CD8-positive, alpha-beta memory T cell (primary cell): ENCODE measurements around the gene DPCD. TPM values are rescaled to one million over a fixed set of nuclear protein-coding genes. Genes with fewer than 3 reads are reported as not detected.

Experiments used
- CTCF ChIA-PET: fragments of 350-600 bp; sonication (Branson Sonifier 250); formaldehyde crosslinking; loops from one replicate; lab custom pipeline; 2021; ENCODE audit warnings: antibody characterized with exemption; lab: Charles Lee
- POLR2A ChIA-PET: fragments of 350-600 bp; sonication (Branson Sonifier 250); formaldehyde crosslinking; loops from one replicate; lab custom pipeline; 2021; ENCODE audit warnings: antibody characterized with exemption; lab: Charles Lee
- DNase-seq, 5 donors: peaks; one replicate each; pipeline versions ENCODE4 v3.0.0 to v3.0.0-alpha.2; 2020 to 2022; ENCODE audit warnings: mixed read lengths in 1 of 5
- H3K27ac ChIP-seq: one replicate; pipeline ENCODE4 v1.7.0; 2013; ENCODE audit warnings: low read depth, mild to moderate bottlenecking, low read length, moderate library complexity
- H3K27me3 ChIP-seq: 2 replicates; pipeline ENCODE4 v1.7.0; 2013; ENCODE audit warnings: low read length, mild to moderate bottlenecking; ENCODE audit not compliant: insufficient read depth, poor library complexity, severe bottlenecking
- H3K36me3 ChIP-seq: 2 replicates; pipeline ENCODE4 v1.7.0; 2013; ENCODE audit warnings: mild to moderate bottlenecking, low read length, moderate library complexity; ENCODE audit not compliant: insufficient read depth
- H3K4me1 ChIP-seq: 2 replicates; pipeline ENCODE4 v1.7.0; 2013; ENCODE audit warnings: mild to moderate bottlenecking, low read length, moderate library complexity; ENCODE audit not compliant: insufficient read depth
- H3K4me3 ChIP-seq: 2 replicates; pipeline ENCODE4 v1.7.0; 2013; ENCODE audit warnings: mild to moderate bottlenecking, low read length
- H3K9me3 ChIP-seq: 2 replicates; pipeline ENCODE4 v1.7.0; 2013; ENCODE audit warnings: mild to moderate bottlenecking, low read length
- H3K27ac Mint-ChIP-seq, 8 donors: one replicate each; pipeline ENCODE4 v1.8.0; 2020 to 2021; ENCODE audit warnings: mixed read lengths in 8 of 8, mild to moderate bottlenecking in 6 of 8, inconsistent platforms in 3 of 8, moderate library complexity in 3 of 8
- H3K27me3 Mint-ChIP-seq, 2 donors: one replicate each; pipeline ENCODE4 v1.8.0; 2020 to 2021; ENCODE audit warnings: mixed read lengths in 2 of 2, mild to moderate bottlenecking in 1 of 2, moderate library complexity in 1 of 2
- H3K36me3 Mint-ChIP-seq, 3 donors: one replicate each; pipeline ENCODE4 v1.8.0; 2020 to 2021; ENCODE audit warnings: mixed read lengths in 3 of 3, inconsistent platforms in 1 of 3, mild to moderate bottlenecking in 1 of 3
- H3K4me1 Mint-ChIP-seq, 3 donors: one replicate each; pipeline ENCODE4 v1.8.0; 2020 to 2021; ENCODE audit warnings: mixed read lengths in 3 of 3, inconsistent platforms in 1 of 3, mild to moderate bottlenecking in 1 of 3
- H3K4me3 Mint-ChIP-seq, 7 donors: one replicate each; pipeline ENCODE4 v1.8.0; 2020 to 2021; ENCODE audit warnings: mixed read lengths in 7 of 7, mild to moderate bottlenecking in 6 of 7, moderate library complexity in 4 of 7, inconsistent platforms in 2 of 7
- H3K9me3 Mint-ChIP-seq, 5 donors: one replicate each; pipeline ENCODE4 v1.8.0; 2020 to 2022; ENCODE audit warnings: mixed read lengths in 5 of 5, mild to moderate bottlenecking in 3 of 5, moderate library complexity in 2 of 5, inconsistent platforms in 1 of 5
- polyA plus RNA-seq: library from polyadenylated mRNA; unstranded; fragments of 300-500 nt; fragmentation: Illumina TruSeq; gene quantifications from one replicate; pipeline ENCODE4 v1.2.3, GENCODE V29; 2021
- total RNA-seq, 2 experiments: library from RNA; stranded (reverse); gene quantifications; one replicate each; pipeline ENCODE4 v1.2.3, GENCODE V29; 2021

The DPCD gene
- total and polyA plus RNA-seq, 3 experiments from 2014 or later = 0.75 to 22.6 (median 21.0) TPM

DNA sequence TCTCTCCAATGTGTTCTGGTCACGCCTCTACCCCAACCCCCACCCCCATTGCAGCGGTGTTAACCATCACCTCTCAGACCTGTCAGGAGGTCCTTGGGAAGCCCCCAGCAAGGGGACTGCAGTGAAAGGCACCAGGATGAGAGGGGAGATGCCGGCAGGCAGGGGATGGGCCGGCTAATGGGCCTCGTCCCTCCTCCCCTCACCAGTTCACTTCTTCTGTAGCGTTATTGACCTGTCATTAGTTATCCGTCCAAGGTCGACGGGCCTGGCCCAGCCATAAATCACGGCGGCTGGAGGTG is 18.8 kb upstream of the DPCD start:
- no peaks in the 10 kb centered on the region for H3K9me3 ChIP-seq
- Mint-ChIP-seq H3K4me1 (peaks cover 11 to 21% (median 15%) of the 10 kb centered on the region in 3 donors), H3K9me3 (no peaks in the 10 kb centered on the region), H3K36me3 (no peaks in the 10 kb centered on the region), H3K4me3 (peak overlapping the region; percentile 38 to 80 (median 68)), H3K27me3 (peaks cover 36 to 47% of the 10 kb centered on the region in 2 donors), H3K27ac (no peak overlapping the region)
- no peaks in the 10 kb centered on the region for H3K36me3 ChIP-seq
- POLR2A ChIA-PET = interaction anchor here (0.5 kb wide), 1 partner anchor 356 kb away, joined by 3 read pairs; no protein-coding TSS in a partner anchor
- H3K4me1 ChIP-seq = peaks cover 14% of the 10 kb centered on the region
- no peak for DNase-seq
- H3K27me3 ChIP-seq = peaks cover 36% of the 10 kb centered on the region
- H3K4me3 ChIP-seq = no peak overlapping the region
- no peak overlapping the region for H3K27ac ChIP-seq
- CTCF ChIA-PET = interaction anchor here (0.6 to 3.6 kb wide), 15 partner anchors 9 to 408 kb away, joined by 3 to 60 read pairs (median 4); partner anchors contain the start of genes DPCD and POLL

DNA sequence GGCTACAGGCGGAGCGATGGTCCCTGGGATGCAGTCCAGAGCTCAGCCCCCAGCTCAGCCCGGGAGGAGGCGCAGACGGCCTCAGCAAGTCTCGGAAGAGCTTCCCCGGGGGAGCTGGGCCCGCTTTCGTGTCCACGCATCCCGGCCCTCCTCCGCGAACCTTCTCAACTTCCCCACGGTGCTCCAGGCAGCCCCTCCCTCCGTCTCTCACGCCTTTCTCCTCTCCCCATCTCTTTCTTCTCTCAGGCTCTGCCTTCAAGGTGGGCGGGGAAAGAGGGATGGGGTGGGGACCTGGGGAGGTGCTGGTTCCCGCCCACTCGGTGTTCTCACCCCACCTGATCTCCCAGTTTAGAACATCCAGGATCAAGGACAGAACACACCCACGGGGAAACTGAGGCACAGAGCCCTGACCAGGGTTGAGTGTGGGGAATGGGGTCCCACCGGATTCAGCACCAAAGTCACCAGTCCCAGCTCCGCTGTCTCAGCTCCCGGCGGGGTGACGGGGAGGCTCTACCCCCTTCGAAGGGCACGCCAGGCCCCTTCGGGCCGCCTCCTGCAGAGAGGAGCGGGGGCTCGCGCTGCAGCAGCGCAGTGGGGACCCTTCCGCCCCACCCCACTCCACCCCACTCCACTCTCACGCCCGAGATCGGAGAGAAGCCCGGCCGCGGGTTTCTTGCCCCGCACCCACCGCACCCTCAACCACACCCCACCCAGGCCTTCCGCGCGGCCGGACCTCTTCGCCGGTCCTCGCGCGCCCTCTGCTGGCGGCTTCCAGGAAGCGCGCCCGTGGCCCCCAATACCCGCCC is 18.3 kb upstream of the DPCD start:
- H3K9me3 Mint-ChIP-seq = no peaks in the 10 kb centered on the region
- peaks cover 11 to 21% (median 15%) of the 10 kb centered on the region in 3 donors for H3K4me1 Mint-ChIP-seq
- no peaks in the 10 kb centered on the region for H3K36me3 ChIP-seq
- peaks cover 14% of the 10 kb centered on the region for H3K4me1 ChIP-seq
- peaks cover 36% of the 10 kb centered on the region for H3K27me3 ChIP-seq
- H3K27me3 Mint-ChIP-seq = peaks cover 33 to 44% of the 10 kb centered on the region in 2 donors
- POLR2A ChIA-PET = interaction anchor here (0.5 kb wide), 1 partner anchor 356 kb away, joined by 3 read pairs; no protein-coding TSS in a partner anchor
- no peaks in the 10 kb centered on the region for H3K9me3 ChIP-seq
- peak overlapping the region; percentile 75 for H3K4me3 ChIP-seq
- H3K27ac ChIP-seq = no peak overlapping the region
- peak; percentile 73 to 85 (median 78) for DNase-seq
- peak overlapping the region; percentile 50 to 89 (median 77) for H3K4me3 Mint-ChIP-seq
- no peaks in the 10 kb centered on the region for H3K36me3 Mint-ChIP-seq
- CTCF ChIA-PET = interaction anchor here (0.6 to 3.6 kb wide), 17 partner anchors 10 to 357 kb away, joined by 3 to 60 read pairs (median 4); partner anchors contain the start of genes DPCD and POLL
- H3K27ac Mint-ChIP-seq = no peak overlapping the region

DNA sequence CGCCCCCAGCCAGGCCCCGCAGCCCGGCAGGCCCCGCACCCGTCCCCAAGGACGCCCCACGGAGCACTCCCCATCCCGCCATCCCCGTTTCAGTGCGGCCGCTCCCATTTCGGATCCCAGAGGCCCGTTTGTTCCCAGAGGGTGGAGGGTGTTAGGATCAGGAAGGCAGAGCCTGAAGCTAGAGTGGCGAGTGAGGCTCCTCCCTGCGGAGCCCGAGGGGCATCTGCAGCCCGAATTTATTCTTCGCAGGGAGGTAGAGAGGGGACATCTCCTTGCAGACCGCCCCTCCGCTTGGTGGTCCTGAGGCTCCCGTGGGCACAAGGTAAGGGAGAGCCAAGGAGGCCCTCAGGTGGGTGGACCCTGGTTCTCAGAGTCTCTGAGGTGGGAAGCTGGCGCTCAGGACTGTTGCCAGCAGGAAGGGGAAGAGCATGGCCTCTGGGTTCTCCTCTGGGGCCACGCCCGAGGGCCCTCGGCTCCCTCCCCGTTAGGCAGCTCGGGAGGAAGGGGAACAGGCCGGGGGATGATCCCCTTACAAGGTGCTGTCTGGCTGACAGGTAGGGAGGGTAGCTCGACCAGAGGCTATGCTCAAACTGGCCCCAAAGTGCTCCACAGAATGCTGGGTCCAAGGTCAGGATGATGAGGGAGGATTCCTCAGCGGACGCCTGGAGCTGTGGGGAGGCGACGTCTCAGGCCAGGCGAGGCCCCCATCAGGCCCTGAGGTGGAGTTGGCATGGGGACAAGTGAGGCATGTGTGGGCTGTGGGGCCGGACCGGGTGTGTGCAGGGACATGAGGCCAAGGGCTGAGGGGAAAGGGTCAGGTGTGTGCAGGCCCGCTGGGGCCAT is 17.5 kb upstream of the DPCD start:
- Histone ChIP-seq H3K36me3 (no peaks in the 10 kb centered on the region), H3K4me3 (no peak overlapping the region), H3K27ac (no peak overlapping the region), H3K9me3 (no peaks in the 10 kb centered on the region), H3K27me3 (peaks cover 33% of the 10 kb centered on the region), H3K4me1 (peaks cover 14% of the 10 kb centered on the region)
- H3K27ac Mint-ChIP-seq = peak overlapping the region in 2 of 8 donors; percentile 54 to 89
- no peaks in the 10 kb centered on the region for H3K36me3 Mint-ChIP-seq
- no peaks in the 10 kb centered on the region for H3K9me3 Mint-ChIP-seq
- H3K4me1 Mint-ChIP-seq = peaks cover 11 to 21% (median 15%) of the 10 kb centered on the region in 3 donors
- H3K4me3 Mint-ChIP-seq = peak overlapping the region in 6 of 7 donors; percentile 46 to 89 (median 73)
- POLR2A ChIA-PET = no interaction called here
- CTCF ChIA-PET = interaction anchor here (0.6 to 3.6 kb wide), 18 partner anchors 11 to 409 kb away, joined by 3 to 60 read pairs (median 4); partner anchors contain the start of genes DPCD and POLL
- peaks cover 26 to 37% of the 10 kb centered on the region in 2 donors for H3K27me3 Mint-ChIP-seq
- DNase-seq = no peak

DNA sequence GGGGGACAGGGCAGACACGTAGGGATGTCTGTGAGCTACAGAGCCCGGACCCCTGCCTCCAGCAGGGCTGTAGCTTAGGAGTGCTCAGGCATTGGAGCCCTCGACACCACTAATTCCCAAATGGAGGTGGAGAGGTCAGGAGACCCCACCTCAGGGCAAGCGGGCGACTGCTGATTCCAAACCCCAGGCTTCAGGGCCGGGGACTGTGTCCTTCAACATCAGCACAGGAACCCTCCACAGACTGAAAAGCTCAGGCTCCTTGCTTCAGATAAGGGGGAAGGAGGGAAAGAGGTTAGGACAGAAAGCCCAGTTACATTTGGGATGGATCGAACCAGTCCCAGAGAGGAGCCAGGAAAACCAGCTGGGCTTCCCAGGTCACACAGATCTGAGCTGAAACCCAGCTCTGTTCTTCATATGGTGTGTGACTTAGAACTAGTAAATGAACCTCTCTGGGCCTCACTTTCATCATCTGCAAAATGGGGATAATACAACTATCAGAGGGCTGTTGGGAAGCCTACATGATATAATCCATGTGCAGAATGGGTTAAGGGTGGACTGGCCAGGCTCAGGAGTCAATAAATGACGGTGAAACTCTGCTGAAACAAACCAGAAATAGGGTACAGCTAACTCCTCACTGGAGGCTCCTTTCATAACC is 16.7 kb upstream of the DPCD start:
- H3K9me3 ChIP-seq = no peaks in the 10 kb centered on the region
- Mint-ChIP-seq H3K27ac (peak overlapping the region in 2 of 8 donors; percentile 54 to 89), H3K36me3 (peaks cover 0 to 2% (median 0%) of the 10 kb centered on the region in 3 donors), H3K4me1 (peaks cover 9 to 18% (median 15%) of the 10 kb centered on the region in 3 donors), H3K4me3 (peak overlapping the region in 3 of 7 donors; percentile 19 to 62 (median 28)), H3K27me3 (peaks cover 21 to 31% of the 10 kb centered on the region in 2 donors), H3K9me3 (no peaks in the 10 kb centered on the region)
- no peak overlapping the region for H3K27ac ChIP-seq
- H3K27me3 ChIP-seq = peaks cover 33% of the 10 kb centered on the region
- ChIA-PET CTCF (interaction anchor here (0.8 to 3.6 kb wide), 14 partner anchors 10 to 410 kb away, joined by 3 to 60 read pairs (median 4); partner anchors contain the start of genes DPCD and POLL), POLR2A (interaction anchor here (0.6 kb wide), 1 partner anchor 72 kb away, joined by 3 read pairs; no protein-coding TSS in a partner anchor)
- no peaks in the 10 kb centered on the region for H3K36me3 ChIP-seq
- peaks cover 14% of the 10 kb centered on the region for H3K4me1 ChIP-seq
- H3K4me3 ChIP-seq = no peak overlapping the region
- DNase-seq = no peak

DNA sequence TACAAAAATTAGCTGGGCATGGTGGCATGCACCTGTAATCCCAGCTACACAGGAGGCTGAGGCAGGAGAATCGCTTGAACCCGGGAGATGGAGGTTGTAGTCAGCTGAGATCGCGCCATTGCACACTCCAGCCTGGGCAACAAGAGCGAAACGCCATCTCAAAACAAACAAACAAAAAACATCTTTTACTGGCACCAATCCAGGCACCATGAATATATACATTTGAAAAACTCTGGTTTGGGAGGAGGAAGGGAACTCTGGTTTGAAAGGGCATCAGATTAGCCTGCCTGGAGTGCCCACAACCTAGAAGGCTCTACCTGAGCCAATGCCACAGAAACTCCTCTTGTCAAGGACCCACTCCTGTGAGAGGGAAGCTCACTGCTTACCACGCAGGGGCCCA is 16.0 kb upstream of the DPCD start:
- CTCF ChIA-PET = interaction anchor here (2.0 to 3.6 kb wide), 3 partner anchors 15 to 359 kb away, joined by 5 to 60 read pairs (median 22); partner anchors contain the start of genes DPCD and POLL

DNA sequence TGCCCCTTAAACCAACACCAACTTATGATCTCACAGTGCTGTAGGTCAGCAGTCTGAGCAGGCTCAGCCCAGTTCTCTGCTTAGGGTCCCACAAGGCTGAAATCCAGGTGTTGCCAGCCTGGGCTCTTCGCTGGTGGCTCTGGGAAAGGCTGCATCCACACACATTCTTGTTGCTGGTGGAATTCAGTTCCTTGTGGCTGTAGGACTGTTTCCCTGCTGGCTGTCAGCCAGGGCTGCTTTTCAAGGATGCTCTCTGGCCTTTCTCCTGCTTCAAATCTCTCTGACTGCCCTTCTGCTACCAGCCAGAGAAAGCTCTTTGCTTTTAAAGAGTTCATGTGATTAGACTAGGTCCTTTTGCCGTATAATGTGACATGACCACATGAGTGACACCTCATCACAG is 15.3 kb upstream of the DPCD start:
- peaks cover 22% of the 10 kb centered on the region for H3K27me3 ChIP-seq
- no peak overlapping the region for H3K4me3 Mint-ChIP-seq
- POLR2A ChIA-PET = no interaction called here
- H3K4me1 ChIP-seq = peaks cover 14% of the 10 kb centered on the region
- H3K4me3 ChIP-seq = no peak overlapping the region
- H3K27ac ChIP-seq = no peak overlapping the region
- no peak for DNase-seq
- peak overlapping the region in 1 of 8 donors; percentile 75 for H3K27ac Mint-ChIP-seq
- CTCF ChIA-PET = interaction anchor here (1.5 kb wide), 1 partner anchor 359 kb away, joined by 5 read pairs; no protein-coding TSS in a partner anchor
- H3K27me3 Mint-ChIP-seq = peaks cover 12 to 19% of the 10 kb centered on the region in 2 donors
- peaks cover 5 to 14% (median 5%) of the 10 kb centered on the region in 3 donors for H3K4me1 Mint-ChIP-seq
- peaks cover 0 to 7% (median 0%) of the 10 kb centered on the region in 3 donors for H3K36me3 Mint-ChIP-seq
- H3K9me3 ChIP-seq = no peaks in the 10 kb centered on the region
- H3K36me3 ChIP-seq = no peaks in the 10 kb centered on the region
- H3K9me3 Mint-ChIP-seq = no peaks in the 10 kb centered on the region

More for the DNA sequence above, 16.0 kb upstream of the DPCD start:
- no peak for DNase-seq
- peaks cover 14% of the 10 kb centered on the region for H3K4me1 ChIP-seq
- no peaks in the 10 kb centered on the region for H3K36me3 ChIP-seq
- POLR2A ChIA-PET = interaction anchor here (0.6 kb wide), 1 partner anchor 73 kb away, joined by 3 read pairs; no protein-coding TSS in a partner anchor
- H3K4me3 ChIP-seq = no peak overlapping the region
- peaks cover 17 to 26% of the 10 kb centered on the region in 2 donors for H3K27me3 Mint-ChIP-seq
- no peaks in the 10 kb centered on the region for H3K9me3 ChIP-seq
- no peak overlapping the region for H3K27ac ChIP-seq
- no peak overlapping the region for H3K4me3 Mint-ChIP-seq
- H3K9me3 Mint-ChIP-seq = no peaks in the 10 kb centered on the region
- H3K4me1 Mint-ChIP-seq = peaks cover 7 to 14% (median 10%) of the 10 kb centered on the region in 3 donors
- peaks cover 0 to 5% (median 0%) of the 10 kb centered on the region in 3 donors for H3K36me3 Mint-ChIP-seq
- H3K27ac Mint-ChIP-seq = peak overlapping the region in 1 of 8 donors; percentile 51
- H3K27me3 ChIP-seq = peaks cover 28% of the 10 kb centered on the region
